Heart left ventricle (tissue), 16 donors: ENCODE results near the gene IFNGR1. TPM values are rescaled to one million over a fixed set of nuclear protein-coding genes. Genes with fewer than 3 reads are reported as not detected.

ENCODE experiments used
- ATAC-seq, 4 donors: fragments of 200-7000 bp; cut with Tn5 transposase; one replicate each; pipeline ENCODE4 v1.9.1; 2020 to 2022; ENCODE audit warnings: moderate library complexity in 4 of 4, mild to moderate bottlenecking in 3 of 4, moderate number of reproducible peaks in 1 of 4
- DNase-seq, 5 donors: peaks; one replicate each; pipeline ENCODE4 v3.0.0-alpha.2; 2020
- H3K27ac ChIP-seq, 12 donors: fragments of 200-600 bp; sonication (generic) in 4 of 12; one replicate each; pipeline versions ENCODE4 v1.5.0 to v1.8.0; 2016 to 2022; ENCODE audit warnings: mild to moderate bottlenecking in 2 of 12
- H3K27me3 ChIP-seq, 9 donors: fragments of 200-600 bp; sonication (generic) in 2 of 9; one replicate each; pipeline versions ENCODE4 v1.5.1 to v1.8.0; 2016 to 2022; ENCODE audit warnings: mild to moderate bottlenecking in 3 of 9
- H3K36me3 ChIP-seq, 9 donors: fragments of 200-600 bp; sonication (generic) in 2 of 9; one replicate each; pipeline versions ENCODE4 v1.5.0 to v1.8.0; 2018 to 2022; ENCODE audit warnings: mild to moderate bottlenecking in 2 of 9
- H3K4me1 ChIP-seq, 12 donors: fragments of 200-600 bp; sonication (generic) in 4 of 12; one replicate each; pipeline versions ENCODE4 v1.5.0 to v1.8.0; 2016 to 2022; ENCODE audit warnings: mild to moderate bottlenecking in 3 of 12
- H3K4me3 ChIP-seq, 12 donors: fragments of 200-600 bp; sonication (generic) in 4 of 12; one replicate each; pipeline versions ENCODE4 v1.5.0 to v1.8.0; 2017 to 2022; ENCODE audit warnings: mild to moderate bottlenecking in 9 of 12, moderate library complexity in 4 of 12
- H3K9me3 ChIP-seq, 12 donors: fragments of 200-600 bp; sonication (generic) in 4 of 12; one replicate each; pipeline versions ENCODE4 v1.5.0 to v1.8.0; 2016 to 2022; ENCODE audit warnings: mild to moderate bottlenecking in 1 of 12
- CTCF ChIP-seq, 12 donors: fragments of 200-600 bp; sonication (generic) in 4 of 12; IDR thresholded peaks; one replicate each; pipeline versions ENCODE4 v1.5.0 to v1.8.0; 2018 to 2022; ENCODE audit warnings: antibody characterized with exemption in 12 of 12, mild to moderate bottlenecking in 5 of 12
- POLR2A ChIP-seq, 2 donors: fragments of 450-650 bp; IDR thresholded peaks; one replicate each; pipeline ENCODE4 v1.6.1; 2017; ENCODE audit warnings: antibody characterized with exemption in 2 of 2, mild to moderate bottlenecking in 2 of 2, moderate library complexity in 2 of 2
- WGBS, 4 donors: extraction: QIAGEN DNeasy Blood & Tissue Kit in 2 of 4; methylation state at CpG; one replicate each; pipeline versions ENCODE4 v1.1.5 to v1.1.7; 2013 to 2018; 5-methylcytosine and 5-hydroxymethylcytosine counted together
- intact Hi-C, 10 donors: fragments of 100-400 bp; cut with DNase I; formaldehyde crosslinking; loops; one replicate each; pipeline versions ENCODE4 v1.11.1 to v1.14.2; 2022
- polyA plus RNA-seq, 2 donors: library from polyadenylated mRNA; stranded (reverse); fragments of 200-250 nt; gene quantifications; one replicate each; pipeline ENCODE4 v1.2.3, GENCODE V29; 2013
- total RNA-seq, 9 donors: library from RNA; depleted of rRNA in 2 of 9; stranded (reverse); fragments of >200 nt in 2 of 9; fragmentation: NEBNext Ultra II Directional in 3 of 9; extraction: Animal tissue kit (Norgen Biotek cat#: 25700) in 3 of 9; gene quantifications; one replicate each; pipeline versions ENCODE4 v1.1.0 to v1.2.4, GENCODE V29; 2016 to 2023
- donor health status: ischemic (EF 13 %, LVEDD 7.1; RV severe dilation, severe dysfunction).
- donor health status: healthy with polysubstance abuse.
- donor health status: DM: no; HTN: yes; CAD: no.
- donor health status: DM: no; HTN: no; CAD: no.
- donor health status: ischemic (EF 25% LVEDD 6.9; RV normal size, moderate dysfunction).
- donor health status: ischemic (EF 25% LVEDD 5.7; RV mildly dilated, moderate dysfunction).
- donor health status: healthy.
- donor health status: DM: yes; HTN: yes; CAD: no.
- donor health status: ischemic (EF 35%, LVEDD 5.7; RV mildly dilated, moderate dysfunction).
- donor health status: nonischemic (EF 11% LVEDD 7.7; RV severe dilation, severe dysfunction).
- donor health status: DM: yes; HTN: yes; CAD: no.
- donor health status: PGD.
- donor health status: ischemic (EF 29% LVEDD 5.4; RV normal size, mild dysfunction).
- donor health status: nonischemic (EF 23%, LVEDD 6.1; RV moderate dilation, normal function).

Gene IFNGR1
- total and polyA plus RNA-seq, 11 donors: 68.6 to 152 (median 79.2) TPM

- Histone ChIP-seq H3K27ac (peak overlapping the region in 1 of 12 donors; percentile 19), H3K4me1 (peaks cover 0 to 18% (median 2%) of the 10 kb centered on the region in 12 donors), H3K36me3 (no peaks in the 10 kb centered on the region), H3K4me3 (no peak overlapping the region), H3K9me3 (no peaks in the 10 kb centered on the region), H3K27me3 (no peaks in the 10 kb centered on the region)
- intact Hi-C loops: no loop called here
- 83 to 85% (median 84%) methylated on average over 13 of the region's 13 CpGs for WGBS, 4 donors
- ATAC-seq: no peak
- TF ChIP-seq POLR2A (IDR thresholded peaks at IDR 0.05) (no peak), CTCF (IDR thresholded peaks at IDR 0.05) (no peak)
- DNase-seq: no peak
These were observed 48.7 kb downstream of the IFNGR1 start for GRCh38 chr6:137170266-137171052.

GRCh38 chr6:137167702-137168377 lies 51.3 kb downstream of the IFNGR1 start:
- Histone ChIP-seq H3K4me1 (peaks cover 0 to 40% (median 0%) of the 10 kb centered on the region in 12 donors), H3K4me3 (no peak overlapping the region), H3K27me3 (no peaks in the 10 kb centered on the region), H3K27ac (no peak overlapping the region), H3K9me3 (no peaks in the 10 kb centered on the region), H3K36me3 (no peaks in the 10 kb centered on the region)
- ATAC-seq: no peak
- intact Hi-C loops: loop anchor here in 3 of 10 donors (5.0 to 10.0 kb wide), 3 partner anchors 73 to 147 kb away; no protein-coding TSS in a partner anchor
- TF ChIP-seq POLR2A (IDR thresholded peaks at IDR 0.05): no peak
- no peak for TF ChIP-seq CTCF (IDR thresholded peaks at IDR 0.05)
- DNase-seq: no peak
- 93 to 96% (median 95%) methylated on average over 4 of the region's 4 CpGs for WGBS, 4 donors

GRCh38 chr6:137166247-137167098 lies 52.7 kb downstream of the IFNGR1 start:
- Histone ChIP-seq H3K27ac (peak overlapping the region in 1 of 12 donors; percentile 37), H3K4me3 (no peak overlapping the region), H3K27me3 (no peaks in the 10 kb centered on the region), H3K36me3 (no peaks in the 10 kb centered on the region), H3K4me1 (peaks cover 0 to 54% (median 0%) of the 10 kb centered on the region in 12 donors), H3K9me3 (no peaks in the 10 kb centered on the region)
- TF ChIP-seq CTCF (IDR thresholded peaks at IDR 0.05) (peak in 1 of 12 donors; percentile 20), POLR2A (IDR thresholded peaks at IDR 0.05) (no peak)
- DNase-seq (no peak), ATAC-seq (peak in 2 of 4 donors; percentile 34 to 61)
- intact Hi-C loops: loop anchor here in 3 of 10 donors (5.0 to 10.0 kb wide), 3 partner anchors 72 to 148 kb away; no protein-coding TSS in a partner anchor
- WGBS, 4 donors: 84 to 88% (median 86%) methylated on average over 8 of the region's 8 CpGs
